K562 (cell line): ENCODE results near the gene MAGIX. TPM values are rescaled to one million over a fixed set of nuclear protein-coding genes. Genes with fewer than 3 reads are reported as not detected.
A peak's percentile ranks its signal among the peaks of the same experiment; 100 is the strongest.

Source experiments
- E2F3 ChIP-seq: fragments of 250-450 bp; sonication (Bioruptor Pico); IDR thresholded peaks from 2 replicates; pipeline ENCODE4 v1.4.0; 2020; ENCODE audit warnings: mild to moderate bottlenecking
- FOXO4 ChIP-seq: fragments of 450-650 bp; formaldehyde crosslinking; IDR thresholded peaks from 2 replicates; pipeline ENCODE4 v1.4.0; 2020; ENCODE audit warnings: mild to moderate bottlenecking, moderate library complexity
- KDM5B ChIP-seq: fragments of 200-600 bp; sonication (generic); IDR thresholded peaks from 2 replicates; pipeline ENCODE4 v1.6.1; 2012; ENCODE audit warnings: low read depth, mild to moderate bottlenecking, moderate library complexity, low read length, control low read depth, inconsistent platforms; ENCODE audit not compliant: insufficient replicate concordance
- NCOA6 ChIP-seq: fragments of 450-650 bp; IDR thresholded peaks from 2 replicates; pipeline ENCODE4 v1.6.1; 2017; ENCODE audit warnings: mild to moderate bottlenecking
- NFE2 ChIP-seq: IDR thresholded peaks from 2 replicates; pipeline ENCODE4 v1.6.1; 2014; ENCODE audit warnings: antibody characterized with exemption, low read depth
- PHTF2 ChIP-seq: fragments of 250-450 bp; sonication (Bioruptor Pico); IDR thresholded peaks from 2 replicates; pipeline ENCODE4 v1.5.0; 2021; ENCODE audit warnings: mild to moderate bottlenecking
- PTBP1 ChIP-seq: fragments of 200-400 bp; formaldehyde crosslinking; IDR thresholded peaks from 2 replicates; pipeline ENCODE4 v1.6.1; 2017; ENCODE audit warnings: low read depth, low read length
- RB1 ChIP-seq: fragments of 450-650 bp; IDR thresholded peaks from 2 replicates; pipeline ENCODE4 v1.6.1; 2017; ENCODE audit warnings: low read depth, mild to moderate bottlenecking
- RBM14 ChIP-seq: fragments of 200-400 bp; formaldehyde crosslinking; IDR thresholded peaks from 2 replicates; pipeline ENCODE4 v1.6.1; 2018; ENCODE audit warnings: low read depth, mild to moderate bottlenecking, low read length, moderate library complexity, borderline replicate concordance; ENCODE audit not compliant: insufficient read depth
- RFX1 ChIP-seq: fragments of 450-650 bp; IDR thresholded peaks from 2 replicates; pipeline ENCODE4 v1.6.1; 2016; ENCODE audit warnings: mild to moderate bottlenecking, moderate library complexity
- RFX5 ChIP-seq: IDR thresholded peaks from 2 replicates; pipeline ENCODE4 v1.6.1; 2011; ENCODE audit warnings: low read depth, mild to moderate bottlenecking, improper control_type of control experiment, low read length
- SIRT6 ChIP-seq: IDR thresholded peaks from one replicate; pipeline ENCODE4 v1.6.1; 2012; ENCODE audit warnings: low read depth, mild to moderate bottlenecking, control low read depth, inconsistent platforms, low read length, moderate library complexity
- SP1 ChIP-seq: sonication (generic); formaldehyde crosslinking; IDR thresholded peaks from 2 replicates; pipeline ENCODE4 v1.8.1; 2022; ENCODE audit warnings: mild to moderate bottlenecking, missing genetic modification reagents
- SRF ChIP-seq, 2 experiments: fragments of 250-450, 450-650 bp in 1 of 2; sonication (Bioruptor Pico) in 1 of 2; sonication (generic) in 1 of 2; formaldehyde crosslinking; IDR thresholded peaks; 2 replicates each; pipeline versions ENCODE4 v1.5.0 to v1.5.1; 2020 to 2022; ENCODE audit warnings: mild to moderate bottlenecking in 1 of 2, missing genetic modification reagents in 1 of 2
- TCF3 ChIP-seq: sonication (generic); formaldehyde crosslinking; IDR thresholded peaks from 2 replicates; pipeline ENCODE4 v1.4.0; 2020; ENCODE audit warnings: mild to moderate bottlenecking, missing genetic modification reagents
- TRIM28 ChIP-seq: fragments of 450-650 bp; IDR thresholded peaks from 2 replicates; pipeline ENCODE4 v1.6.1; 2017
- YBX1 ChIP-seq: fragments of 450-650 bp; IDR thresholded peaks from 2 replicates; pipeline ENCODE4 v1.7.1; 2016; ENCODE audit warnings: mild to moderate bottlenecking
- ZBTB33 ChIP-seq: sonication (generic); formaldehyde crosslinking; IDR thresholded peaks from 2 replicates; pipeline ENCODE4 v1.8.1; 2023; ENCODE audit warnings: mild to moderate bottlenecking, missing genetic modification reagents
- ZNF143 ChIP-seq: sonication (generic); formaldehyde crosslinking; IDR thresholded peaks from 2 replicates; pipeline ENCODE4 v1.9.0; 2022; ENCODE audit warnings: mild to moderate bottlenecking, missing genetic modification reagents
- polyA plus RNA-seq, 8 experiments: library from polyadenylated mRNA; depleted of rRNA in 4 of 8; stranded (reverse) in 5 of 8; unstranded in 3 of 8; fragments of >200 nt; fragmentation: Nextera tagmentation in 2 of 8; fragmentation: Illumina TruSeq in 1 of 8; extraction: Ambion mirVana in 2 of 8; extraction: Trizol in 1 of 8; gene quantifications; 2 replicates each; pipeline versions ENCODE4 v1.2.1 to v1.2.3, GENCODE V29; 2011 to 2014; ENCODE audit warnings: inconsistent platforms in 1 of 8, missing spikeins in 1 of 8
- total RNA-seq, 7 experiments: library from RNA; depleted of rRNA in 6 of 7; stranded (reverse); fragments of >200 nt in 6 of 7; fragmentation: Illumina TruSeq in 2 of 7; extraction: Trizol in 2 of 7; gene quantifications; 2 replicates each; pipeline versions ENCODE4 v1.2.1 to v1.2.3, GENCODE V29; 2011 to 2021; ENCODE audit warnings: low replicate concordance in 1 of 7
- TF ChIP-seq, protein P1 (sequence below): fragments of 200-800 bp; sonication (Bioruptor generic); IDR thresholded peaks from 2 replicates; pipeline ENCODE4 v1.6.1; 2017; ENCODE audit warnings: missing genetic modification characterization, missing compliant biosample characterization
- TF ChIP-seq, protein P2 (sequence below): fragments of 150-350 bp; IDR thresholded peaks from 2 replicates; pipeline ENCODE4 v1.6.1; 2014; ENCODE audit warnings: low read depth, mild to moderate bottlenecking, low read length, borderline replicate concordance
- TF ChIP-seq, protein P3 (sequence below): fragments of 250-450 bp; sonication (Bioruptor Pico); IDR thresholded peaks from 2 replicates; pipeline ENCODE4 v1.9.0; 2021; ENCODE audit warnings: mild to moderate bottlenecking

Gene MAGIX
- total and polyA plus RNA-seq, 9 of the 15 experiments (the other 6 are each of a cell fraction or from before 2014, with no cell fraction given), result 0.08 to 3.5 (median 0.47) TPM

- peak; percentile 27; the same call in 1 of the 2 replicates for TF ChIP-seq ZBTB33
- no peak for TF ChIP-seq PTBP1
- TF ChIP-seq SP1, result no peak
- no peak for TF ChIP-seq NFE2
- TF ChIP-seq TRIM28, result no peak
- TF ChIP-seq RFX5, result no peak
- no peak for TF ChIP-seq ZNF143 (CRISPR knock-in tag)
- peak; percentile 72 for TF ChIP-seq RFX1
- TF ChIP-seq, protein P1, sequence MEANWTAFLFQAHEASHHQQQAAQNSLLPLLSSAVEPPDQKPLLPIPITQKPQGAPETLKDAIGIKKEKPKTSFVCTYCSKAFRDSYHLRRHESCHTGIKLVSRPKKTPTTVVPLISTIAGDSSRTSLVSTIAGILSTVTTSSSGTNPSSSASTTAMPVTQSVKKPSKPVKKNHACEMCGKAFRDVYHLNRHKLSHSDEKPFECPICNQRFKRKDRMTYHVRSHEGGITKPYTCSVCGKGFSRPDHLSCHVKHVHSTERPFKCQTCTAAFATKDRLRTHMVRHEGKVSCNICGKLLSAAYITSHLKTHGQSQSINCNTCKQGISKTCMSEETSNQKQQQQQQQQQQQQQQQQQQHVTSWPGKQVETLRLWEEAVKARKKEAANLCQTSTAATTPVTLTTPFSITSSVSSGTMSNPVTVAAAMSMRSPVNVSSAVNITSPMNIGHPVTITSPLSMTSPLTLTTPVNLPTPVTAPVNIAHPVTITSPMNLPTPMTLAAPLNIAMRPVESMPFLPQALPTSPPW (CRISPR knock-in tag), result peak; percentile 88
- TF ChIP-seq SRF (CRISPR knock-in tag; IDR thresholded peaks at IDR 0.05), result no peak
- no peak for TF ChIP-seq PHTF2 (CRISPR knock-in tag)
- TF ChIP-seq, protein P2, sequence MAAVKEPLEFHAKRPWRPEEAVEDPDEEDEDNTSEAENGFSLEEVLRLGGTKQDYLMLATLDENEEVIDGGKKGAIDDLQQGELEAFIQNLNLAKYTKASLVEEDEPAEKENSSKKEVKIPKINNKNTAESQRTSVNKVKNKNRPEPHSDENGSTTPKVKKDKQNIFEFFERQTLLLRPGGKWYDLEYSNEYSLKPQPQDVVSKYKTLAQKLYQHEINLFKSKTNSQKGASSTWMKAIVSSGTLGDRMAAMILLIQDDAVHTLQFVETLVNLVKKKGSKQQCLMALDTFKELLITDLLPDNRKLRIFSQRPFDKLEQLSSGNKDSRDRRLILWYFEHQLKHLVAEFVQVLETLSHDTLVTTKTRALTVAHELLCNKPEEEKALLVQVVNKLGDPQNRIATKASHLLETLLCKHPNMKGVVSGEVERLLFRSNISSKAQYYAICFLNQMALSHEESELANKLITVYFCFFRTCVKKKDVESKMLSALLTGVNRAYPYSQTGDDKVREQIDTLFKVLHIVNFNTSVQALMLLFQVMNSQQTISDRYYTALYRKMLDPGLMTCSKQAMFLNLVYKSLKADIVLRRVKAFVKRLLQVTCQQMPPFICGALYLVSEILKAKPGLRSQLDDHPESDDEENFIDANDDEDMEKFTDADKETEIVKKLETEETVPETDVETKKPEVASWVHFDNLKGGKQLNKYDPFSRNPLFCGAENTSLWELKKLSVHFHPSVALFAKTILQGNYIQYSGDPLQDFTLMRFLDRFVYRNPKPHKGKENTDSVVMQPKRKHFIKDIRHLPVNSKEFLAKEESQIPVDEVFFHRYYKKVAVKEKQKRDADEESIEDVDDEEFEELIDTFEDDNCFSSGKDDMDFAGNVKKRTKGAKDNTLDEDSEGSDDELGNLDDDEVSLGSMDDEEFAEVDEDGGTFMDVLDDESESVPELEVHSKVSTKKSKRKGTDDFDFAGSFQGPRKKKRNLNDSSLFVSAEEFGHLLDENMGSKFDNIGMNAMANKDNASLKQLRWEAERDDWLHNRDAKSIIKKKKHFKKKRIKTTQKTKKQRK, result no peak
- TF ChIP-seq NCOA6, result no peak
- TF ChIP-seq RBM14, result no peak
- TF ChIP-seq KDM5B, result no peak
- TF ChIP-seq E2F3 (CRISPR knock-in tag), result no peak
- TF ChIP-seq, protein P3, sequence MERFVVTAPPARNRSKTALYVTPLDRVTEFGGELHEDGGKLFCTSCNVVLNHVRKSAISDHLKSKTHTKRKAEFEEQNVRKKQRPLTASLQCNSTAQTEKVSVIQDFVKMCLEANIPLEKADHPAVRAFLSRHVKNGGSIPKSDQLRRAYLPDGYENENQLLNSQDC (CRISPR knock-in tag), result no peak
- TF ChIP-seq YBX1, result no peak
- no peak for TF ChIP-seq TCF3 (CRISPR knock-in tag)
- peak; percentile 32; the same call in 1 of the 2 replicates for TF ChIP-seq RB1
- TF ChIP-seq FOXO4 (CRISPR knock-in tag), result no peak
- no peak for TF ChIP-seq SIRT6
Measured at GRCh38 chrX:49172280-49172780, 9.8 kb downstream of the MAGIX start (continued).
